ENCODE data around the gene TLK2. TPM values are rescaled to one million over a fixed set of nuclear protein-coding genes. Genes with fewer than 3 reads are reported as not detected.

Gene TLK2
- total RNA-seq: 10 to 100 TPM; 39.6 to 40.4 TPM

DNA sequence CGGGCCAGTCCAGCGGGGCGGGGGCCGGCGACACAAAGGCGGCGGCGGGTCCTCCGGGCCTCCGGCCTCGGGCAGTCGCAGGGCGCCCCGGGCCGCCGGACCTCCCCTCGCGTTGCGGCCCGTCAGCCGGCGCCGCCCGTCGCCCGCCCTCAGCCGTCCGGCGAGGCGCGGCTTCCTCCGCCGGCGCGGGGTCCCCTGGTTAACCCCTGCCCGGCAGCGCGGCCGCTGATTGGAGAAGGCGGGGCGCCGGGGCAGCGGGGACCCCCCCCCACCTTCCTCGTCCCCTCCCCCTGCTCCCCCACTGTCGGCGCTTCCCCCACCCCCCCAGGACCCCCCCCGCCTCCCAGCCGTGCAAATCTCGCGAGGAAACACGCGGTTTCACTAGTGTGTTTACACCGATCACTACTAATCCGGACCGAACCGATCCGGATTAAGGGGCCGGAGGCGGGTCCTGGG lies at the start of gene TLK2:
TLK2 (plus strand) TSS at position 402 of the 456 bp plus-strand sequence. CDS start 2,301 bp downstream, outside the sequence.

GRCh38 chr17:62627219-62627903 lies 148.7 kb downstream of the TLK2 start, which contains the start of gene MRC2:
Gene MRC2, plus strand, starts transcription at chr17:62627670. Its CDS starts 133 bp downstream, at chr17:62627803.

Other genes with a start within 250 kb of the TLK2 start
- gene EFCAB3, start 98.3 kb upstream of the TLK2 start, total RNA-seq: not detected
- 10 to 100 TPM; 15.4 to 18.2 TPM for gene METTL2A, start 54.9 kb upstream of the TLK2 start, total RNA-seq
- gene MRC2, start 148.8 kb downstream of the TLK2 start, total RNA-seq: 1 to 10 TPM; 1.5 to 2.7 TPM

All from activated naive CD4-positive, alpha-beta T cell treated with anti-CD3 and anti-CD28 coated beads, Interleukin-2, amount 10 ng/mL, durations not matched to agents 5 hours and 36 hours (primary cell).